22Rv1 (cell line): ENCODE measurements around the gene ESR2.

Experiments used
- CTCF ChIP-seq: fragments of 450-650 bp; IDR thresholded peaks from 2 replicates; pipeline ENCODE4 v1.5.1; 2017; ENCODE audit warnings: mild to moderate bottlenecking
- ZFX ChIP-seq: fragments of 450-650 bp; IDR thresholded peaks from 2 replicates; pipeline ENCODE4 v1.6.1; 2017; ENCODE audit warnings: antibody characterized with exemption, borderline replicate concordance

- TF ChIP-seq CTCF (no peak), ZFX (no peak)
These were observed 85.2 kb downstream of the ESR2 start for GRCh38 chr14:64208981-64209380.
